GM06990 (cell line): ENCODE results near the gene KCNK13.

Experiments
- DNase-seq: peaks from one replicate; pipeline ENCODE4 v3.0.0-alpha.2; 2011; ENCODE audit not compliant: insufficient read length; ENCODE audit errors: extremely low read depth
- H3K27me3 ChIP-seq: replicated peaks from 2 replicates; pipeline ENCODE4 v1.6.0; 2011; ENCODE audit warnings: low read length; ENCODE audit not compliant: control insufficient read depth, insufficient read depth
- H3K36me3 ChIP-seq: 2 replicates; pipeline ENCODE4 v1.5.1; 2011; ENCODE audit warnings: low read length; ENCODE audit not compliant: control insufficient read depth, insufficient read depth
- H3K4me3 ChIP-seq: replicated peaks from 2 replicates; pipeline ENCODE4 v1.5.1; 2011; ENCODE audit warnings: low read depth, mild to moderate bottlenecking, control low read depth, low read length
- TF ChIP-seq, protein P1 (sequence below): IDR thresholded peaks from 2 replicates; pipeline ENCODE4 v1.5.1; 2011; ENCODE audit warnings: low read length, control low read depth, mild to moderate bottlenecking, inconsistent platforms; ENCODE audit not compliant: insufficient read depth, poor library complexity, severe bottlenecking

KCNK13 gene

DNA sequence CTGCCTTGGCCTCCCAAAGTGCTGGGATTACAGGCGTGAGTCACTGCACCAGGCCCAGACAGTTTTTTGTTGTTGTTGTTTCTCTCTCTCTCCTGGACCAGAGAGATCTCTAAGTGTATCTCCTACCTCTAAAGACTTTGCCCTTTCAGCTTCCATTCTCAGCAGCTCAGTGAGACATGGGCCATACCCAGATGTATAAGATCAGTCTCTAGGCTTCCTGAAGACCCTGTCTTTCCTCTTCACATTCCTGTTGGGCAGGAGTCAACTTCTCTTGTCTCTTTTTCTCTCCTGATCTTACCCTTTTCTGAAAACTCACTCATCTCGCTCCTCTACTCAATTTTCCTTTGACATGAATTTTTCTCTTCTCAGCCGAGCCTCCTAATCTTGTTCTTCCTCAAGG, 42.0 kb downstream of the KCNK13 start:
- no peak for DNase-seq

DNA sequence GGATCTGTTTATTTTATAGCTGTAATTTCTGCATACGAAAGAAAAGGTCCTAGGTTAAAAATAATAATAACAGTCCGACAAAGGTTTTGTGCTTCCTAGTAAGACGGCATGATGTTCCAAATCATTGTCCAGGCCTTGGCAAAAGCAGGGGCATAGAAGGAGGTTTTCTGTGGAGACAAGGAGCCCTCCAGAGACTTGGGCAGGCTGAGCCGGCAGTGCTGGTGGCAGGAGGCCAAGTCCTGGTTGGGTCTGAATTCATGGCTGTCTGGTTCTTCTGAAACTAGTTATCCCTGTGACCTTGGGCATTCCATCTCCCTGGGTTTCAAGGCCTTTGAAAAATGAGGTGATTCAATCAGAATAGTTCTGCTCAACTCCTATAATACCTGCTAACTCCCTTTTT, 44.0 kb downstream of the KCNK13 start:
- DNase-seq: no peak
- H3K36me3 ChIP-seq: no peaks in the 10 kb centered on the region
- no peaks in the 10 kb centered on the region for H3K27me3 ChIP-seq

More for the DNA sequence above, 42.0 kb downstream of the KCNK13 start:
- TF ChIP-seq, protein P1, sequence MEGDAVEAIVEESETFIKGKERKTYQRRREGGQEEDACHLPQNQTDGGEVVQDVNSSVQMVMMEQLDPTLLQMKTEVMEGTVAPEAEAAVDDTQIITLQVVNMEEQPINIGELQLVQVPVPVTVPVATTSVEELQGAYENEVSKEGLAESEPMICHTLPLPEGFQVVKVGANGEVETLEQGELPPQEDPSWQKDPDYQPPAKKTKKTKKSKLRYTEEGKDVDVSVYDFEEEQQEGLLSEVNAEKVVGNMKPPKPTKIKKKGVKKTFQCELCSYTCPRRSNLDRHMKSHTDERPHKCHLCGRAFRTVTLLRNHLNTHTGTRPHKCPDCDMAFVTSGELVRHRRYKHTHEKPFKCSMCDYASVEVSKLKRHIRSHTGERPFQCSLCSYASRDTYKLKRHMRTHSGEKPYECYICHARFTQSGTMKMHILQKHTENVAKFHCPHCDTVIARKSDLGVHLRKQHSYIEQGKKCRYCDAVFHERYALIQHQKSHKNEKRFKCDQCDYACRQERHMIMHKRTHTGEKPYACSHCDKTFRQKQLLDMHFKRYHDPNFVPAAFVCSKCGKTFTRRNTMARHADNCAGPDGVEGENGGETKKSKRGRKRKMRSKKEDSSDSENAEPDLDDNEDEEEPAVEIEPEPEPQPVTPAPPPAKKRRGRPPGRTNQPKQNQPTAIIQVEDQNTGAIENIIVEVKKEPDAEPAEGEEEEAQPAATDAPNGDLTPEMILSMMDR: no peak
- Histone ChIP-seq H3K36me3 (no peaks in the 10 kb centered on the region), H3K27me3 (no peaks in the 10 kb centered on the region), H3K4me3 (no peak overlapping the region)

DNA sequence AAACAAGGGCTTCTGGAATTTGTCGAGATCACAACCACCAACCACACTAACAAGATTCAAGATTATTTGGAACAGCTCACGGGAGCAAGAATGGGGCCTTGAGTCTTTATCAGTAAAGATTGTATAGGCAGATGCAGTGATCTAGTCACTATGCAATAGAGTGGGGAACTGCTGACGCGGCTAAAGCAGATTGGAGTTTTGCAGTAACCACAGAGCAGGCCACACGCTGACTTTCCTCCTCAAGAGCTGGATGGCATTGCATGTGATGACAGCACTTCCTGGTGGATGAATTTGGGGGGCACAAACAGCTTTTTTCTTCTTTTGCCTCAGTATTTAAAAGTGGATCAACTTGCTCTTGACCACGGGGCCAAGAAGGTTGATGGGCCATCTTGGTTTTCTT, 46.0 kb downstream of the KCNK13 start:
- no peak for DNase-seq
- H3K36me3 ChIP-seq: no peaks in the 10 kb centered on the region
- H3K4me3 ChIP-seq: no peak overlapping the region
- TF ChIP-seq, protein P1: no peak
- no peaks in the 10 kb centered on the region for H3K27me3 ChIP-seq

More for the DNA sequence above, 44.0 kb downstream of the KCNK13 start:
- TF ChIP-seq, protein P1: no peak
- no peak overlapping the region for H3K4me3 ChIP-seq

DNA sequence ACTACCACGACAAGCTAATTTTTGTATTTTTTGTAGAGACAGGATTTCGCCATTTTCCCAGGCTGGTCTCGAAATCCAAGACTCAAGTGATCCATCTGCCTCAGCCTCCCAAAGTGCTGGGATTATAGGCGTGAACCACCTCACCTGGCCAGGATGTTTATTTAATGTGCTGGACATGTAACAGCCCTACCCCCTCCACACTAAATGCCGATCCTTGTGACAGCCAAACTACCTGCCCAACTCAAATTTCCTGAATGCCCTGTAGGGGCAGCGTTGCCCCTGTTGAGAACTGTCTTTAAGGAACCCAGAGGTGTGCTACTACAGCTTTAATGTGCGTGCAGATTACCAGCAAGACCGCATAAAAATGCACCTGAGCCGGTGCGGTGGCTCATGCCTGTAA, 48.1 kb downstream of the KCNK13 start:
- no peaks in the 10 kb centered on the region for H3K36me3 ChIP-seq
- H3K4me3 ChIP-seq: no peak overlapping the region
- DNase-seq: no peak
- no peaks in the 10 kb centered on the region for H3K27me3 ChIP-seq
- TF ChIP-seq, protein P1: peak; percentile 20

DNA sequence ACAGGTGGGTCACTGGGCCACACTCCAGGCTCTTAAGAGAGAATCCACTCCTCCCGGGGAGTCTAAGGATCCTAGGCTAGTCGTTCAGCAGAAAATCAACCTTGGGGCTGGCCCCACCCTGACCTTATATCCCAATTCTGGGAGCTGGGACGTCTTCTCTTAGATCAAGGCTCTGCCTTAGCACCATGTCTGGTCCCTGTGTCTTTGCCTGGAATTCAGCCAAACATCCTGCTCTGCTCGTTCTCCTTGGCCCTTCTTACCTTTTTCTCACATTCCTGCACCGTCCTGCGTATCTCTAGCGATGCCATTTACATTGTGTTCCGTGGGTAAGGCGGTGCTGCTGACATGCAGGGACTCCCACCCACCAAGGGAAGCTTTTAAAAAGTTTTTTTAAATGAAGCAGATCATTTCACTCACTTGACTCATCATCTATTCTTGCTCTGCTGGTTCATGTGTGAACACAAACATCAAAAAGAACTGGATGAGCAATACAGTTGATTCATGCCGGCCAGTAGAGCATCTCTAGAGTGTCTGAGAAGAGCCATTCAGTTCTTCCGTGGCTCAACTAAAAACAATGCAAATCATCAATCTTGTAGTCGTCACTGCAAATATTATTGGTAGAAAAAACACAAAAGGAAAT, 50.2 kb downstream of the KCNK13 start:
- Histone ChIP-seq H3K4me3 (no peak overlapping the region), H3K36me3 (no peaks in the 10 kb centered on the region), H3K27me3 (peaks cover 3% of the 10 kb centered on the region)
- no peak for DNase-seq
- TF ChIP-seq, protein P1: no peak

DNA sequence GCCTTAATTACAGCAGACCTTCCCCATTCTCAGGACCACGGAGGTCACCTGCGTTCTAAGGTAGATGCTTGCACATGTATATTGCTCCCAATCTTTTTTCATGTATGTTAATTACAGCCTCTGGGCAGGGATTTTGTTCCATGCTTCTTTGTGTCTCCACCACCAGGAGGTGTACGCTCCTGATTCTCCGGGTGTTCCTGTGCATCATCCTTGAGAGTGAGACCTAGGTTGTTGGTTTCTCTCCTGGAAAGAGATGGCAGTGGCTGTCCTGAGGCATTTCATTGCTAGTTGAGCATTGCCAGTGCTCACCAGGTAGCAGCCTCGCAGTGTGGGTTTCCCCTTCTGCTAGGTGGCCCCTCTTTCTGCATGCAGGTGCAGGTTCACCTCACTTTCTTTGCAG, 52.8 kb downstream of the KCNK13 start:
- H3K4me3 ChIP-seq: no peak overlapping the region
- no peak for DNase-seq
- peaks cover 3% of the 10 kb centered on the region for H3K27me3 ChIP-seq
- TF ChIP-seq, protein P1: no peak
- H3K36me3 ChIP-seq: no peaks in the 10 kb centered on the region
